ENCODE measurements around the gene CCDC92. TPM values are rescaled to one million over a fixed set of nuclear protein-coding genes. Genes with fewer than 3 reads are reported as not detected.
A peak's percentile ranks its signal among the peaks of the same experiment; 100 is the strongest.

CCDC92 gene
- total and polyA plus RNA-seq, 2 experiments from 2014 or later: 16.9 to 60.2 TPM

- no peak for DNase-seq (ENCODE audit: low spot score)
- no peak overlapping the region for H2AFZ ChIP-seq
- 88% methylated on average over 37 of the region's 37 CpGs for WGBS (ENCODE audit: low lambda C conversion rate, missing lambda C conversion rate)
- H3K27me3 ChIP-seq: no peaks in the 10 kb centered on the region
- no peak overlapping the region for H3K27ac ChIP-seq
- no peaks in the 10 kb centered on the region for H3K9me3 ChIP-seq (ENCODE audit: low read depth)
- H3K4me1 ChIP-seq (ENCODE audit: insufficient read depth): peaks cover 14% of the 10 kb centered on the region
- H3K79me2 ChIP-seq: no peaks in the 10 kb centered on the region
- TF ChIP-seq EZH2phosphoT487 (IDR thresholded peaks at IDR 0.05; ENCODE audit: low read depth, severe bottlenecking, unreplicated experiment) (no peak), EZH2 (IDR thresholded peaks at IDR 0.05; ENCODE audit: borderline replicate concordance) (no peak)
- TF ChIP-seq, protein P1, sequence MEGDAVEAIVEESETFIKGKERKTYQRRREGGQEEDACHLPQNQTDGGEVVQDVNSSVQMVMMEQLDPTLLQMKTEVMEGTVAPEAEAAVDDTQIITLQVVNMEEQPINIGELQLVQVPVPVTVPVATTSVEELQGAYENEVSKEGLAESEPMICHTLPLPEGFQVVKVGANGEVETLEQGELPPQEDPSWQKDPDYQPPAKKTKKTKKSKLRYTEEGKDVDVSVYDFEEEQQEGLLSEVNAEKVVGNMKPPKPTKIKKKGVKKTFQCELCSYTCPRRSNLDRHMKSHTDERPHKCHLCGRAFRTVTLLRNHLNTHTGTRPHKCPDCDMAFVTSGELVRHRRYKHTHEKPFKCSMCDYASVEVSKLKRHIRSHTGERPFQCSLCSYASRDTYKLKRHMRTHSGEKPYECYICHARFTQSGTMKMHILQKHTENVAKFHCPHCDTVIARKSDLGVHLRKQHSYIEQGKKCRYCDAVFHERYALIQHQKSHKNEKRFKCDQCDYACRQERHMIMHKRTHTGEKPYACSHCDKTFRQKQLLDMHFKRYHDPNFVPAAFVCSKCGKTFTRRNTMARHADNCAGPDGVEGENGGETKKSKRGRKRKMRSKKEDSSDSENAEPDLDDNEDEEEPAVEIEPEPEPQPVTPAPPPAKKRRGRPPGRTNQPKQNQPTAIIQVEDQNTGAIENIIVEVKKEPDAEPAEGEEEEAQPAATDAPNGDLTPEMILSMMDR (IDR thresholded peaks at IDR 0.05; ENCODE audit: poor library complexity): no peak
- no peaks in the 10 kb centered on the region for H3K9me2 ChIP-seq (replicated peaks; ENCODE audit: insufficient read depth)
- no peaks in the 10 kb centered on the region for H3K36me3 ChIP-seq (replicated peaks; ENCODE audit: insufficient read depth, low read depth)
- no peaks in the 10 kb centered on the region for H4K20me1 ChIP-seq (ENCODE audit: insufficient read depth, poor library complexity, severe bottlenecking)
- no peak overlapping the region for H3K4me2 ChIP-seq
- no peak overlapping the region for H3K4me3 ChIP-seq
These were observed 63.5 kb downstream of the CCDC92 start for GRCh38 chr12:123908884-123909725.

- 51% methylated on average over 12 of the region's 12 CpGs for WGBS (ENCODE audit: low lambda C conversion rate, missing lambda C conversion rate)
- no peaks in the 10 kb centered on the region for H4K20me1 ChIP-seq (ENCODE audit: insufficient read depth, poor library complexity, severe bottlenecking)
- TF ChIP-seq, protein P1 (IDR thresholded peaks at IDR 0.05; ENCODE audit: poor library complexity): no peak
- TF ChIP-seq EZH2 (IDR thresholded peaks at IDR 0.05; ENCODE audit: borderline replicate concordance) (no peak), EZH2phosphoT487 (IDR thresholded peaks at IDR 0.05; ENCODE audit: low read depth, severe bottlenecking, unreplicated experiment) (no peak)
- H2AFZ ChIP-seq: no peak overlapping the region
- H3K9me3 ChIP-seq (ENCODE audit: low read depth): no peaks in the 10 kb centered on the region
- H3K4me2 ChIP-seq: peak overlapping the region; percentile 32
- H3K27me3 ChIP-seq: no peaks in the 10 kb centered on the region
- H3K4me1 ChIP-seq (ENCODE audit: insufficient read depth): peaks cover 14% of the 10 kb centered on the region
- no peaks in the 10 kb centered on the region for H3K36me3 ChIP-seq (replicated peaks; ENCODE audit: insufficient read depth, low read depth)
- H3K27ac ChIP-seq: peak overlapping the region; percentile 12
- peak; percentile 30 for DNase-seq (ENCODE audit: low spot score)
- H3K79me2 ChIP-seq: no peaks in the 10 kb centered on the region
- no peaks in the 10 kb centered on the region for H3K9me2 ChIP-seq (replicated peaks; ENCODE audit: insufficient read depth)
- H3K4me3 ChIP-seq: no peak overlapping the region
These were observed 64.7 kb downstream of the CCDC92 start for GRCh38 chr12:123907726-123908476.

DNA sequence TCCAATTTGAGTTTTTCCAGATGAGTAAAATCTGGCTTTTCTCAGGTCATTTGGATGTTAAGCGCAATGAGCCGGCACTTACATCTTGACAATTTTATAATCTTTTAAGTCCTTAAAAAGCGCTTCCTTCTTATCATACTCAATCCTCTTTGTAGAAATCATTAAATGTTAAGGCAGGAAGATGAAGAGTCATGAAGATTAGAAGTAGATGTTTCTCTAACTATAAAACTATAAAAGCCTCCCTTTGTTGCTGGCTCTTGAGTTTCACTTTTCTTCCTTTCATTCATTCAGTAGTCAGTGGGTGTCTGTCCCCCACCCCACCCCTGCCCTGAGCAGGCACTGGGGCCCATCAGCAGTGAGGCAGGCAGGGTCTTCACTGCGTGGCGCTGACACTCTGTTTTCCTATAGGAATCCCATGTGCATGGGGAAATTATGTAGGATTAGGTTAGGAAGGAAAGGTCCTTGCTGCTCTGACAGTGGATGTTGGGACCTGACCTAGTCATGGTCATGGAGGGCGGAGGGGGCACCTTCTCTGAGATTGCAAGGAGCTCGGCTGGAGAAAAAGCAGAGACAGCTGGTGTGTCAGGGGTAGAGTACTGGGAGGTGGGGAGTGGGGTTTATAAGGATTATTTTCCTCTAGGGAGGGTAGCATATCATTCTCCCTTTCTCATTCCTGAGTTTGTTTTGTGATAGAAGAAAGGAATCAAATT, 65.8 kb downstream of the CCDC92 start:
- no peak overlapping the region for H2AFZ ChIP-seq
- DNase-seq (ENCODE audit: low spot score): no peak
- H3K4me2 ChIP-seq: peak overlapping the region; percentile 32
- no peaks in the 10 kb centered on the region for H3K9me2 ChIP-seq (replicated peaks; ENCODE audit: insufficient read depth)
- no peaks in the 10 kb centered on the region for H3K36me3 ChIP-seq (replicated peaks; ENCODE audit: insufficient read depth, low read depth)
- H3K79me2 ChIP-seq: no peaks in the 10 kb centered on the region
- TF ChIP-seq, protein P1 (IDR thresholded peaks at IDR 0.05; ENCODE audit: poor library complexity): no peak
- TF ChIP-seq EZH2phosphoT487 (IDR thresholded peaks at IDR 0.05; ENCODE audit: low read depth, severe bottlenecking, unreplicated experiment) (no peak), EZH2 (IDR thresholded peaks at IDR 0.05; ENCODE audit: borderline replicate concordance) (no peak)
- no peaks in the 10 kb centered on the region for H3K27me3 ChIP-seq
- peak overlapping the region; percentile 5 for H3K27ac ChIP-seq
- no peaks in the 10 kb centered on the region for H4K20me1 ChIP-seq (ENCODE audit: insufficient read depth, poor library complexity, severe bottlenecking)
- H3K4me1 ChIP-seq (ENCODE audit: insufficient read depth): peaks cover 14% of the 10 kb centered on the region
- H3K4me3 ChIP-seq: no peak overlapping the region
- 59% methylated on average over 7 of the region's 7 CpGs for WGBS (ENCODE audit: low lambda C conversion rate, missing lambda C conversion rate)
- no peaks in the 10 kb centered on the region for H3K9me3 ChIP-seq (ENCODE audit: low read depth)

Data from hepatocyte (in vitro differentiated cells).